HG02623 (cell line): Measurements from ENCODE around the gene SHC4.
A peak's percentile ranks its signal among the peaks of the same experiment; 100 is the strongest.

ENCODE experiments used
- ATAC-seq: cut with Tn5 transposase; IDR thresholded peaks from one replicate; pipeline ENCODE4 v1.9.1; 2021; ENCODE audit warnings: moderate library complexity; ENCODE audit not compliant: unreplicated experiment

Gene SHC4

GRCh38 chr15:48889925-48890324, 73.8 kb downstream of the SHC4 start:
- no peak for ATAC-seq

GRCh38 chr15:48888836-48889235, 74.9 kb downstream of the SHC4 start:
- no peak for ATAC-seq

- ATAC-seq = no peak
Measured at GRCh38 chr15:48888191-48888590, 75.5 kb downstream of the SHC4 start.

- ATAC-seq = no peak
Measured at GRCh38 chr15:48887144-48887543, 76.6 kb downstream of the SHC4 start.

GRCh38 chr15:48883699-48884098, 80.0 kb downstream of the SHC4 start:
- no peak for ATAC-seq

- ATAC-seq = no peak
Measured at GRCh38 chr15:48880070-48880634, 83.6 kb downstream of the SHC4 start.

GRCh38 chr15:48877630-48878595, 85.8 kb downstream of the SHC4 start, which contains the start of gene EID1:
Gene EID1 (plus strand): TSS chr15:48878134. CDS start chr15:48878177, 43 bp downstream.
- ATAC-seq = peak; percentile 93

- ATAC-seq = no peak
Measured at GRCh38 chr15:48876057-48876456, 87.7 kb downstream of the SHC4 start.

- no peak for ATAC-seq
Measured at GRCh38 chr15:48875241-48875960, 88.3 kb downstream of the SHC4 start.

- ATAC-seq = no peak
Measured at GRCh38 chr15:48872632-48873031, 91.1 kb downstream of the SHC4 start.

- ATAC-seq = no peak
Measured at GRCh38 chr15:48871542-48871941, 92.2 kb downstream of the SHC4 start.

GRCh38 chr15:48869966-48870365, 93.8 kb downstream of the SHC4 start:
- ATAC-seq = no peak

GRCh38 chr15:48868536-48868935, 95.2 kb downstream of the SHC4 start:
- ATAC-seq = no peak

- no peak for ATAC-seq
Measured at GRCh38 chr15:48868023-48868422, 95.7 kb downstream of the SHC4 start.

- no peak for ATAC-seq
Measured at GRCh38 chr15:48866141-48866563, 97.6 kb downstream of the SHC4 start.

GRCh38 chr15:48865370-48866079, 98.2 kb downstream of the SHC4 start:
- ATAC-seq = no peak

GRCh38 chr15:48862705-48863104, 101.0 kb downstream of the SHC4 start:
- ATAC-seq = no peak

GRCh38 chr15:48861813-48862431, 101.8 kb downstream of the SHC4 start:
- no peak for ATAC-seq

- ATAC-seq = no peak
Measured at GRCh38 chr15:48859426-48859825, 104.3 kb downstream of the SHC4 start.

GRCh38 chr15:48858401-48858800, 105.3 kb downstream of the SHC4 start:
- ATAC-seq = no peak
